Measurements from ENCODE around the gene GPX3. TPM values are rescaled to one million over a fixed set of nuclear protein-coding genes. Genes with fewer than 3 reads are reported as not detected.

GPX3 gene
- total RNA-seq, 4 donors from 2014 or later: 5,296 to 11,485 (median 6,898) TPM

DNA sequence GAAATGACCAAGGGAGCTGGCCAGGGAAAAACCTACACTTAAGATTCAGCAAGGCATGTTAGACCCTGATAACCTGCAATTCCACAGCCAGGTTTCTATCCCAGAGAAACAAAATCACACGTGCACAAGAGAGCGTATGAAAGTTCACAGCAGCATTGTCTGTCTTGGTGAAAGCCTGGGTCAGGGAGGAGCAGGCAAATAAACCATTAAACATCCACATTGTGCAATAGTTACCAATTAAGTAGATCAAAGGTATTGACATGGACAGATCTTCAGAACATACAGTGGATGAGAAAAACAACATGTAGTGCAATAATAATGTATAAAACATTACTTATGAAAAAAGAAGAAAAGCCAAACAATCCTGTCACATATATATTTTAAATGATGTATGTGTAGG lies 15.9 kb upstream of the GPX3 start:
- no peak for ATAC-seq (ENCODE audit: low FRiP score)
- no peak for DNase-seq (ENCODE audit: low spot score)
- TF ChIP-seq, protein P1, sequence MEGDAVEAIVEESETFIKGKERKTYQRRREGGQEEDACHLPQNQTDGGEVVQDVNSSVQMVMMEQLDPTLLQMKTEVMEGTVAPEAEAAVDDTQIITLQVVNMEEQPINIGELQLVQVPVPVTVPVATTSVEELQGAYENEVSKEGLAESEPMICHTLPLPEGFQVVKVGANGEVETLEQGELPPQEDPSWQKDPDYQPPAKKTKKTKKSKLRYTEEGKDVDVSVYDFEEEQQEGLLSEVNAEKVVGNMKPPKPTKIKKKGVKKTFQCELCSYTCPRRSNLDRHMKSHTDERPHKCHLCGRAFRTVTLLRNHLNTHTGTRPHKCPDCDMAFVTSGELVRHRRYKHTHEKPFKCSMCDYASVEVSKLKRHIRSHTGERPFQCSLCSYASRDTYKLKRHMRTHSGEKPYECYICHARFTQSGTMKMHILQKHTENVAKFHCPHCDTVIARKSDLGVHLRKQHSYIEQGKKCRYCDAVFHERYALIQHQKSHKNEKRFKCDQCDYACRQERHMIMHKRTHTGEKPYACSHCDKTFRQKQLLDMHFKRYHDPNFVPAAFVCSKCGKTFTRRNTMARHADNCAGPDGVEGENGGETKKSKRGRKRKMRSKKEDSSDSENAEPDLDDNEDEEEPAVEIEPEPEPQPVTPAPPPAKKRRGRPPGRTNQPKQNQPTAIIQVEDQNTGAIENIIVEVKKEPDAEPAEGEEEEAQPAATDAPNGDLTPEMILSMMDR (IDR thresholded peaks at IDR 0.05): no peak

GRCh38 chr5:151005187-151005949 lies 15.0 kb upstream of the GPX3 start:
- TF ChIP-seq, protein P1 (IDR thresholded peaks at IDR 0.05): no peak
- DNase-seq (ENCODE audit: low spot score) (no peak), ATAC-seq (ENCODE audit: low FRiP score) (peak; percentile 29)

DNA sequence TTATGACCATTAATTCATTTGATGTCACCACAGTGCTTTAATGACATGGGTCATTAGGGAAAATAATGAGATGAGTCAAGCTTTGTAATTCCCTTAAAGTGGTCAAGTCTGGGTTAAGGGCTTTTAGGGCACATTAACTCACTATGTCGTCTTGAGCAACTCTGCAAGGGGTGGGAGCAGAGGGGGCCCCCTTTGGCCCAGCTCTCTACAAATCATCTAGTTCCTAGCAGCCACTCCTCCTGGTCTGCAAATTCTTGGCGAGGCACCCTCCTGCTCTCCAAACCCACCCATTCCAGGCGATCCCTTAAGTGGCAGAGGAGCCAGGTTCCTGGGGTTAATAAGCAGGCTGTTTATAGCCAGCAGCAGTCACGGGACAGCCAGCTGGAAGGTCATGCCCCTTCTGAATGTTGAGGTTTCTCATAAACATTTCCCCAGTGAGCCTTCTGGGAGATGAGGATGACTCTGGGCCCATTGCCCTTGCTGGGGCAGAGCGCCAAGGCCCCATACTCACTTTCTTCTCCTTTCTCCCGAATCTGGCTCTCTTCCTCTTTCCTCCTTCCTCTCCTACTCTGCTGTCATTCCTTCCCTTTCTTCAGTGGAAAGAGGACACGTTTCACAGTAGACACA lies 14.3 kb upstream of the GPX3 start:
- DNase-seq (ENCODE audit: low spot score): peak; percentile 77
- TF ChIP-seq, protein P1 (IDR thresholded peaks at IDR 0.05): no peak
- ATAC-seq (ENCODE audit: low FRiP score): peak; percentile 66

DNA sequence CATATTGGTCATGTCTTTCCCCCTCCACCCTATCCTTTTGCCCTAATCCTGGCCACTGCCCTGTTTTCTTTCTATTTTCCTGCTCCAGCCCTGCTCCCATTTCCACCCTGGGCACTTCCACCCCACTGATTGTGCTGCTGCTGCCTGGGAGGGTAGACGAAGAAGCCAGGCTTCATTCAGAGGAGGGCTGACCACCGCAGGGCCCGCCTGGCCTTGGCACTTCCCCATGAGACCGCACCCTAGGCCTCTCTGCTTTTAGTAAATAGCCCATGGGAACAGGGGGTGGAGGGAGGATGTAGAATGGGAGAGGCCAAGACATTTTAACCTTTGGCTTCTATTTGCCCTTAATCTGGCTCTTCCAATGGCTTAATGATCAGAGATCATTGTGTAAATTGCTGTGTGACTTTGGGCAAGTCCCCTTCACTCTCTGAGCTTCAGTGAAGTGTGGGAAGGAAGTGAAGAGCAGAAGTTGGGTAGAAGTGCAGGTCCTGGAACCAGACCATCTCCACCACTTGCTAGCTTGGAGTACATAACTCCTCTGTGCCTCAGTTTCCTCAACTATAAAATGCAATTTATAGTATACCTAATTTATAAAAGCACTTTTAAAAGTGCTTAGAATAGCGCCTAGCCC lies 13.6 kb upstream of the GPX3 start:
- ATAC-seq (ENCODE audit: low FRiP score): no peak
- TF ChIP-seq, protein P1 (IDR thresholded peaks at IDR 0.05): no peak
- no peak for DNase-seq (ENCODE audit: low spot score)

DNA sequence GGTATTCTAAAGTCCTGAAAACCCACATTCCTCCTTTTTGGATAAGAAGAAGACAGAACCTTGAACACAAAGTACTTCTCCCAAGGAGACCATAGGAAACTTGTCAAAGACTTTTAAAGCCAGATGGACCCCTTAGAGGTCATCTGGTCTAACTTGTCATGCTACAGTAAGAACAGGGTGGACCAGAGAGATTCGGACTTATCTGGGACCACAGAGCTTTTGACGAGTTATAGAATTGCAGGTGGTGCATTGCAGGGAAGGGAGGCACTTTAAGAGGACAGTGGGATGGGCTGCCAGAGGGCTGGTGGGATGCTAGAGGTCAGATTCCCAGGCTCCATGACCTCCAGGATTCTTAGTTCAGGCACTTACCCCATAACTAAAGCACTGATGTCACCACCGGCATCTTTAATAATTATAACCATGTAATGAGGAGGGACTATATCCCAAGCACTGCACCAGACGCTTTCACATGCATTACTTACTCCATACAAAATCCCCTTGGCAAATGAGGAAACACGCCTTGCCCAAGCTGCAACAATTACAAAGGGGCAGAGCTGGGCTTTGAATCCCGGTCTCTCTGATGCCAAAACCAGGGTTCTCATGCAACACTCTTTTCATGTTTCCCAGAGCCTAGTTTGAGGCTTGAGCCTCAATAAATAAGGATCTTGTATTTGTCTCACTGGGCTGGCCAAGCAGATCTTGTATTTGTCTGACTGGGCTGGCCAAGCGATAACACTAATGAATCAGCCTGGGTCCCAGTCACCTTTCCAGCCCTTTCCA lies 12.8 kb upstream of the GPX3 start:
- TF ChIP-seq, protein P1 (IDR thresholded peaks at IDR 0.05): no peak
- ATAC-seq (ENCODE audit: low FRiP score) (no peak), DNase-seq (ENCODE audit: low spot score) (no peak)

- TF ChIP-seq, protein P1 (IDR thresholded peaks at IDR 0.05): no peak
- no peak for DNase-seq (ENCODE audit: low spot score)
- no peak for ATAC-seq (ENCODE audit: low FRiP score)
Observed at GRCh38 chr5:151008210-151008491, 12.2 kb upstream of the GPX3 start.
